ENCODE measurements around the gene SUSD5. TPM values are rescaled to one million over a fixed set of nuclear protein-coding genes. Genes with fewer than 3 reads are reported as not detected.

Gene SUSD5
- total and polyA plus RNA-seq, 12 donors = 0.16 to 2.0 (median 1.1) TPM

DNA sequence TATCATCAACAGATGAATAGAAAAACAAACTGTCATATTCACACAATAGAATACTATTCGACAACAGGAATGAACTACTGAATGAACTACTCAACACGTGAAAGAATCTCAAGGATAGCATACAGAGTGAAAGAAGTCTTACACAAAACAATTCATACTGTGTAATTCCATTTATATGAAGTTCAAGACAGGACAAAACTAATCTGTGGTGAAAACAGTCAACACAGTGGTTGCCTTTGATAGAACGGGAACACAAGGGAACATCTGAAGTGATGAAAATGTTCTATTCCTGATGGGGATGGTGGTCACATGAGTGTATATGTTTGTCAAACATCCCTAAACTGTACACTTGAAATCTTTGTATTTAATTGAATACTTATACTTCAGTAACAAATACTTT, 2.6 kb upstream of the SUSD5 start:
- WGBS, 4 donors = 61 to 78% (median 75%) methylated on average over 3 of the region's 3 CpGs
- Histone ChIP-seq H3K4me1 (replicated peaks in 1 of 2) (peaks cover 9 to 27% of the 10 kb centered on the region in 2 donors), H3K4me3 (no peak overlapping the region), H3K27ac (no peak overlapping the region), H3K36me3 (replicated peaks in 1 of 2) (no peaks in the 10 kb centered on the region), H3K27me3 (peaks cover 34% of the 10 kb centered on the region), H3K9me3 (replicated peaks in 1 of 3) (no peaks in the 10 kb centered on the region)
- no peak for DNase-seq
- intact Hi-C loops (cut with DNase I) = no loop called here
- TF ChIP-seq POLR2A (IDR thresholded peaks at IDR 0.05) (no peak), CTCF (IDR thresholded peaks at IDR 0.05) (no peak)

- Histone ChIP-seq H3K4me3 (peak overlapping the region in 1 of 4 donors; percentile 49), H3K27ac (no peak overlapping the region), H3K27me3 (peaks cover 34% of the 10 kb centered on the region), H3K4me1 (replicated peaks in 1 of 2) (peaks cover 9 to 13% of the 10 kb centered on the region in 2 donors), H3K36me3 (replicated peaks in 1 of 2) (no peaks in the 10 kb centered on the region), H3K9me3 (replicated peaks in 1 of 3) (no peaks in the 10 kb centered on the region)
- TF ChIP-seq POLR2A (IDR thresholded peaks at IDR 0.05) = no peak
- WGBS, 4 donors = 8 to 15% (median 9%) methylated on average over 11 to 15 of the region's 15 CpGs
- intact Hi-C loops (cut with DNase I) = no loop called here
- no peak for DNase-seq
Measured at GRCh38 chr3:33219175-33219487, 521 bp upstream of the SUSD5 start.

GRCh38 chr3:33217866-33218445, 654 bp downstream of the SUSD5 start:
- no peaks in the 10 kb centered on the region for H3K9me3 ChIP-seq (replicated peaks in 1 of 3)
- no peak overlapping the region for H3K27ac ChIP-seq
- intact Hi-C loops (cut with DNase I) = no loop called here
- H3K36me3 ChIP-seq (replicated peaks in 1 of 2) = no peaks in the 10 kb centered on the region
- TF ChIP-seq POLR2A (IDR thresholded peaks at IDR 0.05) (no peak), CTCF (IDR thresholded peaks at IDR 0.05) (no peak)
- WGBS, 4 donors = 1 to 3% (median 2%) methylated on average over 19 of the region's 19 CpGs
- H3K4me1 ChIP-seq (replicated peaks in 1 of 2) = peaks cover 9 to 13% of the 10 kb centered on the region in 2 donors
- DNase-seq = no peak
- peaks cover 34% of the 10 kb centered on the region for H3K27me3 ChIP-seq
- peak overlapping the region in 1 of 4 donors; percentile 49 for H3K4me3 ChIP-seq

DNA sequence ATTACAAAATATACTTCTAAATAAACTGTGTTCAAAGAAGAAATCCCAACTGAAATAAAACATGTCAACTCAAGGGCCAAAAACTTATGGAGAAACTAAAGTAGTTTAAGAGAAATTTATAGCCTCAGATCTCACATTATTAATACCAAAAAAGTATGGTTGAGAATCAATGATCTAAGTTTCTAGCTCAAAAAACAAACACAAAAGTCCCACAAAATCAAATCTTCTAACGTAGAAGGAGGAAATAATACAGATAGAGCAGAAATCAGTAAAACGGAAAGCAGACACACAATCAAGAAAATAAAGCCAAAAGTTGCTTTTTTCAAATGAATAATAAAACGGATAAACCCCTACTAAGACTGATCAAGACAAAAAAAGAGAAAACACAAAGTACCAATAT, 2.9 kb downstream of the SUSD5 start:
- Histone ChIP-seq H3K27ac (no peak overlapping the region), H3K27me3 (peaks cover 33% of the 10 kb centered on the region), H3K9me3 (replicated peaks in 1 of 3) (no peaks in the 10 kb centered on the region), H3K36me3 (replicated peaks in 1 of 2) (no peaks in the 10 kb centered on the region), H3K4me3 (no peak overlapping the region), H3K4me1 (replicated peaks in 1 of 2) (peaks cover 9 to 13% of the 10 kb centered on the region in 2 donors)
- WGBS, 4 donors = 78 to 85% (median 81%) methylated on average over 3 of the region's 3 CpGs
- intact Hi-C loops (cut with DNase I) = no loop called here
- no peak for DNase-seq
- no peak for TF ChIP-seq CTCF (IDR thresholded peaks at IDR 0.05)
- TF ChIP-seq POLR2A (IDR thresholded peaks at IDR 0.05) = no peak

GRCh38 chr3:33212406-33212805, 6.2 kb downstream of the SUSD5 start:
- peaks cover 5% of the 10 kb centered on the region for H3K27me3 ChIP-seq
- no peak overlapping the region for H3K4me3 ChIP-seq
- 85 to 95% (median 88%) methylated on average over 3 of the region's 3 CpGs for WGBS, 4 donors
- H3K9me3 ChIP-seq (replicated peaks in 1 of 3) = peaks cover 0 to 11% (median 0%) of the 10 kb centered on the region in 3 donors
- H3K36me3 ChIP-seq (replicated peaks in 1 of 2) = no peaks in the 10 kb centered on the region
- no peak overlapping the region for H3K27ac ChIP-seq
- TF ChIP-seq POLR2A (IDR thresholded peaks at IDR 0.05) (no peak), CTCF (IDR thresholded peaks at IDR 0.05) (no peak)
- intact Hi-C loops (cut with DNase I) = no loop called here
- DNase-seq = no peak
- no peaks in the 10 kb centered on the region for H3K4me1 ChIP-seq (replicated peaks in 1 of 2)

Measured in adrenal gland (tissue), 12 donors.